ENCODE results near the gene CX3CR1.

The CX3CR1 gene

DNA sequence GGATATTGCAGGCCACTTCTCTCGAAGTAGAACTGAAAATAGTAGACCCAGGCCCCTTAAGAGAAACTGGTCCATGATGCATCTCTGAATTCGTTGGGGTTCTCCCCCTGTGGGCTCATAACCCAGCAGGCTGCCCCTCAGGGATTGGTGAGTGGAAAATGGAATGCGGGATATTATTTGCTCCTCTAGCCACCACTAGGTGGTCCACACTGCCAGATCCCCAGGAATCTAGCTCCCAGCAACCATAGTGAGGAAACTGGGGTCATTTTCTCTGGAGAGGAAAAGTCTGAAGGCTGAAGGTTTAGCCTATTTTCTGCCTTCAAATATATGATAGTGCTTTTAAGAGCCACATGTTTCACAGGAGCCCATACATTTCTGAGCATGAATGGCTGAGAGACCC lies 6.7 kb downstream of the CX3CR1 start:
- no peaks in the 10 kb centered on the region for H3K36me3 ChIP-seq (ENCODE audit: insufficient read depth, low read length)
- H3F3A ChIP-seq (ENCODE audit: insufficient read depth, low read length) = no peaks in the 10 kb centered on the region
- H3K4me1 ChIP-seq (ENCODE audit: insufficient read depth, low read length, severe bottlenecking) = no peaks in the 10 kb centered on the region
- H3K4me3 ChIP-seq (ENCODE audit: low read depth, low read length, poor library complexity, severe bottlenecking) = no peak overlapping the region
- no peaks in the 10 kb centered on the region for H4K20me1 ChIP-seq (ENCODE audit: insufficient read depth, low read length)
- no peaks in the 10 kb centered on the region for H3K9me3 ChIP-seq (ENCODE audit: low read length)
- H3K27me3 ChIP-seq (ENCODE audit: insufficient read depth, low read length) = 0 out of 2 replicates have a peak, but pooled peaks cover 4% of the 10 kb centered on the region
- H2AFZ ChIP-seq (ENCODE audit: low read length) = no peak overlapping the region
- H3K79me2 ChIP-seq (ENCODE audit: insufficient read depth, low read length) = no peaks in the 10 kb centered on the region
- TF ChIP-seq, protein P1, sequence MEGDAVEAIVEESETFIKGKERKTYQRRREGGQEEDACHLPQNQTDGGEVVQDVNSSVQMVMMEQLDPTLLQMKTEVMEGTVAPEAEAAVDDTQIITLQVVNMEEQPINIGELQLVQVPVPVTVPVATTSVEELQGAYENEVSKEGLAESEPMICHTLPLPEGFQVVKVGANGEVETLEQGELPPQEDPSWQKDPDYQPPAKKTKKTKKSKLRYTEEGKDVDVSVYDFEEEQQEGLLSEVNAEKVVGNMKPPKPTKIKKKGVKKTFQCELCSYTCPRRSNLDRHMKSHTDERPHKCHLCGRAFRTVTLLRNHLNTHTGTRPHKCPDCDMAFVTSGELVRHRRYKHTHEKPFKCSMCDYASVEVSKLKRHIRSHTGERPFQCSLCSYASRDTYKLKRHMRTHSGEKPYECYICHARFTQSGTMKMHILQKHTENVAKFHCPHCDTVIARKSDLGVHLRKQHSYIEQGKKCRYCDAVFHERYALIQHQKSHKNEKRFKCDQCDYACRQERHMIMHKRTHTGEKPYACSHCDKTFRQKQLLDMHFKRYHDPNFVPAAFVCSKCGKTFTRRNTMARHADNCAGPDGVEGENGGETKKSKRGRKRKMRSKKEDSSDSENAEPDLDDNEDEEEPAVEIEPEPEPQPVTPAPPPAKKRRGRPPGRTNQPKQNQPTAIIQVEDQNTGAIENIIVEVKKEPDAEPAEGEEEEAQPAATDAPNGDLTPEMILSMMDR (IDR thresholded peaks at IDR 0.05; ENCODE audit: low read length) = no peak
- no peak for TF ChIP-seq EZH2 (IDR thresholded peaks at IDR 0.05; ENCODE audit: borderline replicate concordance, low read length)
- no peak overlapping the region for H3K9ac ChIP-seq (ENCODE audit: low read length)
- H3K9me2 ChIP-seq (ENCODE audit: low read depth, low read length) = no peaks in the 10 kb centered on the region
- H3K4me2 ChIP-seq (ENCODE audit: low read length) = no peak overlapping the region
- no peak overlapping the region for H3K27ac ChIP-seq (ENCODE audit: low read depth, low read length, poor library complexity, severe bottlenecking)

GRCh38 chr3:39272191-39272590 lies 7.6 kb downstream of the CX3CR1 start:
- Histone ChIP-seq H3K27ac (ENCODE audit: low read depth, low read length, poor library complexity, severe bottlenecking) (no peak overlapping the region), H3K79me2 (ENCODE audit: insufficient read depth, low read length) (no peaks in the 10 kb centered on the region), H3K9me2 (ENCODE audit: low read depth, low read length) (no peaks in the 10 kb centered on the region), H3K9ac (ENCODE audit: low read length) (no peak overlapping the region), H4K20me1 (ENCODE audit: insufficient read depth, low read length) (no peaks in the 10 kb centered on the region), H3F3A (ENCODE audit: insufficient read depth, low read length) (no peaks in the 10 kb centered on the region), H3K36me3 (ENCODE audit: insufficient read depth, low read length) (no peaks in the 10 kb centered on the region), H3K27me3 (ENCODE audit: insufficient read depth, low read length) (no peaks in the 10 kb centered on the region), H3K9me3 (ENCODE audit: low read length) (no peaks in the 10 kb centered on the region), H2AFZ (ENCODE audit: low read length) (no peak overlapping the region), H3K4me2 (ENCODE audit: low read length) (no peak overlapping the region), H3K4me3 (ENCODE audit: low read depth, low read length, poor library complexity, severe bottlenecking) (no peak overlapping the region), H3K4me1 (ENCODE audit: insufficient read depth, low read length, severe bottlenecking) (no peaks in the 10 kb centered on the region)
- TF ChIP-seq EZH2 (IDR thresholded peaks at IDR 0.05; ENCODE audit: borderline replicate concordance, low read length) = no peak
- TF ChIP-seq, protein P1 (IDR thresholded peaks at IDR 0.05; ENCODE audit: low read length) = no peak

DNA sequence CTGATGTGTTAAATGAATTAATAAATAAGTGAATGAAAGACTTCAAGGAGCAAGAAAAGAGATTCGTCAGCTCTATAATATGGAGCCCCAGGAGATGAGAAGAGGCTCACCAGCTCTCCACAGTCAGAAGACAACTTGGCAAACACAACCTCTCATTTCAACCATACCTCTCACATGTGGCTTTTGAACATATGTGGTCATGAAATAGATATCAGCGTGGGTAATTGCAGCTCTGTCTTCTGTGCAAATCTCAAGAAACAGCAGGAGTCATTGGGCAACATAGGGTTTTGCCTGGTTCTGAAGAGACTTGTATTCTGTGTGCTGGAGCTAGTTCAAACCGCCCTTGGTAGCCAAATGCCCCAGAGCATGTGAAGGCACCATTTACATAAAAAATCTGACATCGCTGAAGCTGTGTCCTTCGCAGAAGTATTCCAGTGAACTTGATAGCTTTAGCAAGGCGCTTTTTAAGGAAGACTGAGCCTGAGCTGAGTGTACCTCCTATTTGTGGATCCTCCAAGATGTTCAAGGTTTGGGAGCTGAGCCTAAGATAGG lies 8.4 kb downstream of the CX3CR1 start:
- H3K9me2 ChIP-seq (ENCODE audit: low read depth, low read length) = no peaks in the 10 kb centered on the region
- H3K9me3 ChIP-seq (ENCODE audit: low read length) = no peaks in the 10 kb centered on the region
- no peaks in the 10 kb centered on the region for H3K4me1 ChIP-seq (ENCODE audit: insufficient read depth, low read length, severe bottlenecking)
- no peak overlapping the region for H3K4me3 ChIP-seq (ENCODE audit: low read depth, low read length, poor library complexity, severe bottlenecking)
- H4K20me1 ChIP-seq (ENCODE audit: insufficient read depth, low read length) = no peaks in the 10 kb centered on the region
- no peaks in the 10 kb centered on the region for H3K79me2 ChIP-seq (ENCODE audit: insufficient read depth, low read length)
- H3K36me3 ChIP-seq (ENCODE audit: insufficient read depth, low read length) = no peaks in the 10 kb centered on the region
- H3F3A ChIP-seq (ENCODE audit: insufficient read depth, low read length) = no peaks in the 10 kb centered on the region
- H3K27me3 ChIP-seq (ENCODE audit: insufficient read depth, low read length) = no peaks in the 10 kb centered on the region
- no peak overlapping the region for H3K27ac ChIP-seq (ENCODE audit: low read depth, low read length, poor library complexity, severe bottlenecking)
- H3K9ac ChIP-seq (ENCODE audit: low read length) = no peak overlapping the region
- H3K4me2 ChIP-seq (ENCODE audit: low read length) = no peak overlapping the region
- no peak for TF ChIP-seq EZH2 (IDR thresholded peaks at IDR 0.05; ENCODE audit: borderline replicate concordance, low read length)
- TF ChIP-seq, protein P1 (IDR thresholded peaks at IDR 0.05; ENCODE audit: low read length) = no peak
- no peak overlapping the region for H2AFZ ChIP-seq (ENCODE audit: low read length)
